GM19455 (cell line): ENCODE results near the gene DHRSX.
A peak's percentile ranks its signal among the peaks of the same experiment; 100 is the strongest.
"Not testable (repeated sequence)": the region's sequence is repeated elsewhere in the genome, so short reads cannot be mapped to it uniquely, and the experiment has no call there.

Source experiments
- ATAC-seq: cut with Tn5 transposase; IDR thresholded peaks from one replicate; pipeline ENCODE4 v1.9.1; 2021; ENCODE audit not compliant: unreplicated experiment

Gene DHRSX

DNA sequence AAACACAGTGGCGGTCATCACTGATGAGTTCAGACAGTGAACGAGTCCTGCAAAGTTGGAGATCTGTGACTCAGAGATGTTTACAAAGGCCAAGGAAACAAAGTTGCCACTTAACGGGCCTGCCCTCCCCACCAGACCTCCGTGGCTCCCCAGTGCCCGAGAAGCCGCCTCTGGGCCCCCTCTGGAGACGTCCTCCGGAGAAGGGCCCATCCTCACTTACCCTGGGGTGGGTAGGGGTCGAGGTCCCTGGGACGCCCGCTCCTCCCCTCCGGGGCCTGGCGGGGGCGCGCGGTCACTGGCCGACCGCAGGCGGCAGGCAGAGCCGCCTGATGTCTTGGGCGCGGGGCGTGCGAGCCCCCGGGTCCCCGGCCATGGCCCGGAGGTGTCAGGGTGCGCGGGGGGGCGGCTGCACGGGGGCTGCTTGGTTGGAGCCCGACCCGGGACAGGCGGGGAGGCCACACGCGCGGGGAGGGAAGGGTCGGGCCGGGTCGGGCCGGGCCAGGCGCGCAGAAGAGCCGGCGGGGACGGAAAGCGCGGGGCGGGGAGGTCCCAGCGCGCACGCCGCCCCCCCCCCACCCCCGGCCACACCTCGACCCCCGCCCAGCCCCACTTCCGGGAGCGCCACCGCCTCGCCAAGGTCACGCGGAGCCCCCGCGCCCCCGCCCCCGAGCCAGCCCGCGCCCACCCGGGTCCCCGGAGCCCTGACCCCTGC lies 529 bp downstream of the DHRSX start:
- peak; percentile 51 for ATAC-seq

- ATAC-seq, result no peak
These were observed 1.3 kb downstream of the DHRSX start for GRCh38 chrX:2499507-2499906.

- ATAC-seq, result no peak
These were observed 1.9 kb downstream of the DHRSX start for GRCh38 chrX:2498781-2499302.

DNA sequence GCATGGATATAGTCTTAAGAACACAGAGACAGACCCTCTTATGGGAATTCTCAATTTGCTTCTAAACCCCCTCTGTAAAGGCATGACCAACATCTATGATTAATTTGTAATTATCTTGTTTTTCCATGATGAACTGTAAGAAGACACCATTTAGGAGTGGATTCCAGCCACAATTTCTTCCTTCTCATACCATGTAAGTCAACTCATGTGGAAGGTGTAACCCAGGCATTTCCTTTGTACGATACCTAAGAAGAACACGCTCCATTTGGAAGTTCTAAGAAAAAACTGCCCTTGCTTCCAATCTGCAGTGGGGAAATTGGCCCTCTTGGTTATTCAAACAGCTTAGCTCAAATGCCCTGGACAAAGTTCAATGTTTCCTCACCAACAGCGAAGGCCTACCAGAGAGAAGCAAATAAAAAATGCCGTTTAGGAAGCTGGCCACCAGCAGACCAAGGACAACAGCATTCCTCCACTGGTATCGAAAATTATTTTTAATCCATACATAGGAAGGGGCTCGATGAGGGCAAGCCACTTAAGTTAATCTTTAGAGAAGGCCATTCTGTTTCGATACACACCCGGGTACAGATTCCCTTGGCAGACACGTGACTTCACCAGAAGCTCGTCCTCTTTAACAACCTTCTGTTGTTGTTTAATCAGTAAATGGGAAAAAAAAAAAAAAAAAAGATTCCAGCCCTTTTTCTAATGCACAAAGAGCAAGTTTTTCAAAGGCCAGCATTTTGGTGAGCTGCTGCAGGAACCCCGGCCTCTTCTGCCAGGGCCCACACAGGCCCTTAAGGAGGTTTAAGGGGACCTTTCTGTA lies 2.6 kb downstream of the DHRSX start:
- ATAC-seq, result no peak

DNA sequence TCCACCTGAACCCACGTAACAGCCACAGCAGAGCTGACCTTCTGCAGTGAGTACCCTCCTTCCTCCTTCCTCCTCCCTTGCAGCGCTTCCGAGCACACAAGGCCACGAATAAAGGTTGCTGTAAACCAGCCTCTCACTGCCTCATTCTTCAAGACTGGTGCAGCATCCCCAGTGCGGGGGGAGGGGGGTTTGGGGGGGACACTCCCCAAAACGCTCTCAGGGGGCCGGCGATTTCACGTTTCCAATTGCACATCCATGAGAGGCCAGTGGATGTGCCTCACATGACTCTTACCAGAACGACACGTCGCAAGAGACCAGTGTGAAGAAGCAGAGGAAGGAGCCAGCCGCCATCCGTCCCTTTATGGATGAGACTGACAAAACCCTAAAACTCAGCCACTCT lies 5.2 kb downstream of the DHRSX start:
- no peak for ATAC-seq

DNA sequence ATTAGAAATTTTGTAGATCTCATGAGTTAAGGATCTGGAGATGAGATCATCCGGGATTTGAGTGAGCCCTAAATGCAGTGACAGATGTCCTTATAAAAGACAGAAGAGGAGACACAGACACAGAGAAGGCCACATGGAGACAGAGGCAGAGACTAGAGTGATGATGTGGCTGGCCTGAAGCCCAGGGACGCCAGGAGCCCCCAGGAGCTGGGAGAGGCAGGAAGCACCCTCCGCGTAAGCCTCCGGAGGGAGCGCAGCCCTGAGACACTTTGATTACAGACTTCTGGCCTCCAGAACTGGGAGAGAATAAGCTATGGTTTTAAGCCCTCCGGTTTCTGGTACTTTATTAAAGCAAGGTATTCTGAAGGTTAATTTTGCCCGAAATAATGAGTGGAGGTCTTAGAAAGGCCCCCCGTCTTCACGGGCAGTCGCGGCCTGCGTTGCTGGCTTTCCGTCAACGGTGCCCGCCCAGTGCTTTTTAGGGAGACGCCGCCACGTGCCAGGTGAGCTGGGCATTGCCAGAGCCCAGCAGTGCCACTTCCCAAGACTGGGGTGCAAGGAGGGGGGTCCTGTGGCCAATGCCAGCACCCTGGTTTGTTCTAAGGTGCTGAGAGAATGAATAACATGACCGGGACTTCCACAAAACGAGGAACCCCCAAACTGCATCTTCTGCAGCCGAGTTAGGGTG lies 8.1 kb downstream of the DHRSX start:
- ATAC-seq, result no peak

DNA sequence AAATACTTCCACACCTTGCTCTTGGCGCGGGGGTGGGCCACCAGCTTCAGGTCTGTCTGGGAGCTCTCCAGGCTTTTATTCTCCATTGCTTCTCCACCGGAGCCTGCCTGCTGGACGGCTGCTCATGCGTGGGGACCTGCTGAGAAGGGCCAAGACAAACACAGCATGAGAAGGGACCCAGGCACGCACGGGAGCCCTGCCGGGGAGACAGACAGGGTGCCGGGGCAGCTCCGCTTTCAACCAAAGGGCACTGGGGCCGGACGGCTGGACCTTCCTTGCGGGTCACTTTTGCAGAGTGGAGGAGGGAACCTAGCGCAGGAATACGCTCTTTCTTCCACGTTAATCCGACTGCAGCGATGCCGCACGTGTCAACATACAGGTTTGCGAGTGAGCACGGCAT lies 10.1 kb downstream of the DHRSX start:
- ATAC-seq, result no peak

- no peak for ATAC-seq
These were observed 11.0 kb downstream of the DHRSX start for GRCh38 chrX:2489446-2490445.

GRCh38 chrX:2488621-2489285 lies 12.0 kb downstream of the DHRSX start:
- ATAC-seq, result no peak

DNA sequence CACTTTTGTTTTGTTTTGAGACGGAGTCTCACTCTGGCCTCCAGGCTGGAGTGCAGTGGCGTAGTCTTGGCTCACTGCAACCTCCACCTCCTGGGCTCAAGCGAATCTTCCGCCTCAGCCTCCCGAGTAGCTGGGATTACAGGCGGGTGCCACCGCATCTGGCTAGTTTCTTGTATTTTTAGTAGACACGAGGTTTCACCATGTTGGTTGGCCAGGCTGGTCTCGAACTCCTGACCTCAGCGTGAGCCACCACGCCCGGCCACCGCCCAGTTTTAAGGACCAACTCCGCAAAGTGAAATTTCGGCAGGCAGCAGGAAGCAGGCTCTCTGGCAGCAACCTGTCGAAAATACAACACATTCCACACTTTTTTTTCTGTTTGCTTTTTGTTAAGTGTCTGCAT lies 13.4 kb downstream of the DHRSX start:
- ATAC-seq, result no peak

DNA sequence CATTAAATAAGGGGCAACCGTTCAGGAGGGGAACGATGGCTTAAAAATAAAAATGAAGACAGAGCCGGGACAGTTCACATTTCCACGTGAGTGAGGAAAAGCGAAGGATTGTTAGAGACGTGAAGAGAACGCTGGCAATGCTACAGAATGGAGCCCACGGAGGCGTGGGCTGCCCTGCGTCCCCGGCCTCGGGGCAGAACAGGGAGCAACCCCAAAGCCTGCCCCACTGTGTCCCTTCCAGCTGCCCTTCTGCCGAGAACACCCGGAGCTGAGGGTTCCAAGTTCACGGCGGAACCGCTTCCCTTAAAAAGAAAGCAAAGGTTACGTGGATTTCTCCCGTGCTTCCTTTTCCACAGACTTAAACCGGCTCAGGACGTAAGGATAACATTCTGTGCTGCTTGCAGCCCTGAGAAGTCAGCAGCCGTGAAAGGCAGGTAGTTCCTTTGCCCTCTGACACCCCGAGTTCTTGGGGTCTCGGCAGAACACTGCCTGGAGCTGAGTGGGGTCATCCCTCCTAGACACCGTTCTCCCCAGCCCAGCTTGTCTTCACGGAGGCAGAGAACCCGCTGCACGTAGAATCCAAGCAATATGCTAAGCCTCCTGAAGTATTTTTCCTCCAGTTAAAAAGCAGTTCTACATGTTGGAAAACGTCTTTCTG lies 14.2 kb downstream of the DHRSX start:
- ATAC-seq, result no peak

DNA sequence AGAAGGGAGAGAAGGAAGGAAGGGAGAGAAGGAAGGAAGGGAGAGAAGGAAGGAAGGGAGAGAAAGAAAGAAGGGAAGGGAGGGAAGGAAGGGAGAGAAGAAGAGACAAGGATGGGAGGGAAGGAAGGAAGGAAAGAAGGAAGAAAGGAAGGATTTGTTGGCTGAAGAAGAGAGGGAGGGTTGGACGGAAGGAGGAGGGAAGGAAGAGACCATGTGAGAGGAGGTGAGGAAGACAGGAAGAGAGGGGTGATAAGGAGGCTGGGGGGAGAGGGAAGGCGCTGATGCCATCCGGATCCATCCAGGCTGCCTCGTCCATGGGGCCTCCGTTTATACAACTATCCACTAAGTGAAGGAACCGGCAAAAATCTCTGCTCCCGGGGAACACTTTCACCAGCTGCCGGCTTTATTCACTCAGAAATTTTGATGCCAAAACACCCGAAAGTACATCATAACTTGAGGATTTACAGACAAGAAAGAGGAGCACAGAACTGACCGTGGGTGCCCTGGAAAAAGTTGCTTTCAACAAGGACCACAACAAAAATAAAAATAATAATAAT lies 14.9 kb downstream of the DHRSX start:
- no peak for ATAC-seq

DNA sequence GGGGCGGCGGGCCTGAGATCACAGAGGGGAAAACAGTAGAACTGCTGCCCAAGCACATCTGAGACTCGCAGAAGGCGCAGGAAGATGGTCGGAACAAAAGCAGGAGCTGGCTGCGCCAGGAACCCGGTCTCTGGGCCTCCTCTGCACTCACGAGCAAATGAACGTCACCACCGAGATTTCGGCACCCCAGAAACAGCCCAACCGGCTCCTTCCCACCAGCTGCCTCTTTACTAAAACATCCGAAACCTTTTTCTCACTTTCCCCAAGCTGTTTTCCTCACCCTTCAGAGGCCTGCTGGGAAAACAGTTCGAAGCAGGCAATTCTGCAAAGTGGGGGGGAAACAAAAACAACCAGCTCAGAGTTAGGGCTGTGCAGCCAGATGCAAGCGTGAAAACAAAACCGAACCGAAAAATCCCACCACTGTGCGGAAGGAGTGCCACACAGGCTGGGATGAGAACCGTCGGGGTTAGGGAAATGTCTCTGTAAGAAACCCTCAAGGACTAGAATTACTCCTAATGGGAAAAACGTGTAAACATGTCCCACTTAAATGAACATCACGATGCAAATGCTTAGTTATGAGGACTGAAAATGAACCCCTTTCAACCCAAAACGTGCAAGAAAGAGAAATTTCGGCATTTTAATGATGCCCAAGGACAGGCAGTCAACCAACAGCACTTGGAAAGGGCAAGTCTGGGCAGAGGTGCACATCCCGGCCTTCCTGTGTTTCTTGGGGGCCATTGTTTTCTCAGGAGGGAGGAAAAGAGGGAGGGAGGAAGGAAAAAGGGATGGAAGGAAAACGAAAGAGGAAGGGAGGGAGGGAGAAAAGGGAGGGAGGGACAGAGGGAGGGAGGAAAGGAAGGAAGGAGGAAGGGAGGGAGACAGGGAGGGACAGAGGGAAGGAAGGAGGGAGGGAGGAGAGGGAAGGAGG lies 15.8 kb downstream of the DHRSX start:
- ATAC-seq, result no peak

- no peak for ATAC-seq
These were observed 16.5 kb downstream of the DHRSX start for GRCh38 chrX:2484256-2484655.

GRCh38 chrX:2483398-2484060 lies 17.2 kb downstream of the DHRSX start:
- no peak for ATAC-seq

DNA sequence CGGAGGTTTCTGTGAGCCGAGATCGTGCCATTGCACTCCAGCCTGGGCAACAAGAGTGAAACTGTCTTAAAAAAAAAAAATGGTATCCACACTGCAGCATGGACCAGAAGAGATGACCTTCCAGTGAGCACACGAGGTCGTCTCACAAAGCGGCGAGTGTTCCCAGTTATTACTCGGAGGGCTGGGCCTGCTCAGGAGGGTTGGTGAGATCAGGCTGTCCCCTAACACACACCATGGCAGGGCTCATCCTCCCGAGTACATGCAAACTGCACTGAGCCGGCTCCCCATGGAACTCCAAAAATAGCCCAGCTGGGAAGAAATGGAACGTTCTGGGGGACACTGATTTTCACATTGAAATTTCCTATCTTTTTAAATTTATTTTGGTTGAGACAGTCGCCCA lies 19.2 kb downstream of the DHRSX start:
- not testable (repeated sequence) for ATAC-seq

GRCh38 chrX:2479982-2480381 lies 20.8 kb downstream of the DHRSX start:
- ATAC-seq, result not testable (repeated sequence)

DNA sequence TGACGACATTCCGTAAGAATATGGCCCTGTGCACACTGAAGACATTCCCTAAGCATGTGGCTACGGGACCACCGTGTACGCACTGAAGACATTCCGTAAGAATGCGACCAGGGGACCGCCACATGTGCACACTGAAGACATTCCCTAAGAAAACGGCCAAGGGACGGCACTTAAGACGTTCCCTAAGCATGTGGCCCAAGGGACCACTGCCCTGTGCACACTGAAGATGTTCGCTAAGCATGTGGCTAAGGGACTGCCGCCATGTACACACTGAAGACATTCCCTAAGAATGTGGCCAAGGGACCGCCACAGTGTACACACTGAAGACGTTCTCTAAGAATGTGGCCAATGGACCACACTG lies 21.4 kb downstream of the DHRSX start:
- ATAC-seq, result no peak
